ENCODE results near the gene ALK.

The ALK gene

DNA sequence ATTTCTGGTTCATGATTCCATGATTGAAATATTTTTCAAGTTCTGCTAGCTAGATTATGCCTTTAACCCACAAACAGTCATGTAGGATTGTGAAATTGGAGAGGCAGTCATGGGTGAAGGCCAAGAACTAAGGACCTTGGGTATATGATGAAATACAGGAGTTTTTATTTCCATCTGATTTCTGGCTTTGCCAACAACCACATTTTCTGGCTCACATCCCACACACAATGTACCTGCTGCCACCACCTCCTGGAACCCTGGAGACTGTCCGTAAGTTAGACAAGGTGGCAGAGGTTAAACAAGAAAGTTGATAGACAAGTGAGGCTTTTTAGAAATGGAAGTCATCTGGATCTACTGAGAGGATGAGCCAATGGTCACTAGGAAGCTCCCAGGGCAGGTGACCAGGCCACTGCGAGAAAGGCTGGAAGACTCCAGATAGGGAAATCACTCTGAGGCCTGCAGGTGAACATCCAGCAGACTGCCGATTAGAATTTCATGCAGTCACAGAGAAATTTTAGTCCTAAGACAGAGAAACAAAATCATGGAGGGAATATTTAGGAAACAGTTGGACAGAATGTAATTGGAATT lies 402.0 kb downstream of the ALK start:
- Mint-ChIP-seq H3K27ac (no peak overlapping the region), H3K4me1 (ENCODE audit: low read depth) (no peaks in the 10 kb centered on the region), H3K36me3 (ENCODE audit: low read depth) (no peaks in the 10 kb centered on the region), H3K9me3 (no peaks in the 10 kb centered on the region), H3K27me3 (ENCODE audit: low read depth) (no peaks in the 10 kb centered on the region), H3K4me3 (no peak overlapping the region)

GRCh38 chr2:29518646-29519337 lies 402.6 kb downstream of the ALK start:
- Mint-ChIP-seq H3K9me3 (no peaks in the 10 kb centered on the region), H3K4me1 (ENCODE audit: low read depth) (no peaks in the 10 kb centered on the region), H3K4me3 (no peak overlapping the region), H3K36me3 (ENCODE audit: low read depth) (no peaks in the 10 kb centered on the region), H3K27ac (no peak overlapping the region), H3K27me3 (ENCODE audit: low read depth) (no peaks in the 10 kb centered on the region)

GRCh38 chr2:29518010-29518409 lies 403.4 kb downstream of the ALK start:
- Mint-ChIP-seq H3K4me1 (ENCODE audit: low read depth) (no peaks in the 10 kb centered on the region), H3K27me3 (ENCODE audit: low read depth) (no peaks in the 10 kb centered on the region), H3K4me3 (no peak overlapping the region), H3K36me3 (ENCODE audit: low read depth) (no peaks in the 10 kb centered on the region), H3K27ac (no peak overlapping the region), H3K9me3 (no peaks in the 10 kb centered on the region)

GRCh38 chr2:29517413-29517812 lies 404.0 kb downstream of the ALK start:
- Mint-ChIP-seq H3K27ac (no peak overlapping the region), H3K9me3 (no peaks in the 10 kb centered on the region), H3K4me3 (no peak overlapping the region), H3K36me3 (ENCODE audit: low read depth) (no peaks in the 10 kb centered on the region), H3K27me3 (ENCODE audit: low read depth) (no peaks in the 10 kb centered on the region), H3K4me1 (ENCODE audit: low read depth) (no peaks in the 10 kb centered on the region)

DNA sequence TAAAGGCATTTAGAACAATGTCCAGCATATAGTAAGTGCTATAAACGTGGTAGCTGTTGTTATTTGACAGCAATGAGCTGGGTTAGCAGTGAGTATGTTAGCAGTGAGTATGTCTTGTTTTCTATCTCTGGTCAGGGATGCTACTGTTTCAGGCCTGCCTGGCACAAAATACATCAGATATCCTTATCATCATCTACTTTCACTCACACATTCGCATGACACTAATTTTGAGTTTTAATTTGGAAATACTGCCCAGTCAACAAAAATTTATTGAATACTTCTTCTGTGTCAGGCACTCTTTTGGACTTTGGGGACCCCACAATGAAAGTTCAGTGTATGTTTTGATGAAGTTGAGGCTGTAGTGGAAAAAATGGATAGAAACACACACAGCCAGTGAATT lies 404.6 kb downstream of the ALK start:
- no peak overlapping the region for H3K4me3 Mint-ChIP-seq
- no peaks in the 10 kb centered on the region for H3K4me1 Mint-ChIP-seq (ENCODE audit: low read depth)
- H3K36me3 Mint-ChIP-seq (ENCODE audit: low read depth) = no peaks in the 10 kb centered on the region
- no peaks in the 10 kb centered on the region for H3K9me3 Mint-ChIP-seq
- H3K27me3 Mint-ChIP-seq (ENCODE audit: low read depth) = no peaks in the 10 kb centered on the region
- no peak overlapping the region for H3K27ac Mint-ChIP-seq

DNA sequence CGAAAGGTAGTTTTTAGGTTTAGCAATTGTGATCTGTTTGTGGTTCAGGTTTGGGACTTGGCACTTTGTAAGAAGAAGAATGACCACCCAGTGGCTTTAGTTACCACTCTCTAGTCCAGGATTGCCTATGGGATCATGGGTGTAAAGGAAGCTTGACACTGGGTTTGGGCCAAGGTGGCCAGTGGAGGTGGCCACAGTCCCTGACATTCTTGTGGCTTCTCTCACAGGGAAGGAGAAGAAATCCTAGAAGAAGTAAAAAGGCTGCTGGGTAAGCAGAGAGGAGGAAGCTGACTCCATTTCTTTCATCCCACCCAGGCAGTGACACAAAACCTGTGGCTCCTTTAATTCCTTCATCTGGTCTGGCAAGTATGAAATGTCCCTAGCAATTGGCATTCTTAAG lies 411.5 kb downstream of the ALK start:
- Mint-ChIP-seq H3K27me3 (ENCODE audit: low read depth) (no peaks in the 10 kb centered on the region), H3K27ac (no peak overlapping the region), H3K4me1 (ENCODE audit: low read depth) (no peaks in the 10 kb centered on the region), H3K9me3 (no peaks in the 10 kb centered on the region), H3K4me3 (no peak overlapping the region), H3K36me3 (ENCODE audit: low read depth) (no peaks in the 10 kb centered on the region)

DNA sequence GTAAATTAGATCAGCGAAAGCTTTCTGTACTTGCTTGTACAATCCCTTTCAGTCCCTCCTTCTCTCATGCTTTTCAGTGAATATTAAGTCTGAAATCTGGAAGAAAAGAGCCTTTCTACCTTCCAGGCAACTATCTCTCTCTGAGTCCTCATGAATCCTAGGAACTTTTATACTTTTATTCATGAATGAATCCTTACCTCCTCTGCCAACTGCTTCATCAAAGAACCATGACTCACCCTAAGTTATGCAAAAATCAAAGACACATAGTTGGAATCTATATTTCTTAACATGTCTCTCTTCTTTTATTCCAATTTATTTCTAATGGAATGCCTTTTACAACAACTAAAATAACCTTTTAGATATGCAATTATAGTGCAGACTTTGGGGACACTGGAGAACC lies 412.0 kb downstream of the ALK start:
- Mint-ChIP-seq H3K27ac (no peak overlapping the region), H3K4me3 (no peak overlapping the region), H3K4me1 (ENCODE audit: low read depth) (no peaks in the 10 kb centered on the region), H3K36me3 (ENCODE audit: low read depth) (no peaks in the 10 kb centered on the region), H3K27me3 (ENCODE audit: low read depth) (no peaks in the 10 kb centered on the region), H3K9me3 (no peaks in the 10 kb centered on the region)

DNA sequence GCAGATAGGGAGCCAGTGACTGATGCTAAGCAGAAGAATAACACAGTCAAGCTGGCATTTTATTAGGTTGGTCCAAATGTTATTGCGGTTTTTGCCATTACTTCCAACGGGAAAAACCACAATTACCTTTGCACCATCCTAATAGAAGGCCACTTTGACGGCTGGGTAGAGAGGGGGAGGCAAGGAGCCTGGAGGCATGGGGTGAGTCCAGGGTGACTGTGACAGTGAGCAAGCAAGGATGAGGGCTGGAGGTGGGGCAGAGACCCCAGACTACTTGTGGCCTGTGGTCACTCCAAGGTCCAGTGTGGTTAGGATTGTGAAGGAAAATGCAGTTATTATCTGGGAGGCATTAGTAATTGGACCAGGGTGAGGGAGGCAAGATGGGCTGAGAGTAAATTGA lies 416.6 kb downstream of the ALK start:
- Mint-ChIP-seq H3K27me3 (ENCODE audit: low read depth) (no peaks in the 10 kb centered on the region), H3K9me3 (no peaks in the 10 kb centered on the region), H3K36me3 (ENCODE audit: low read depth) (no peaks in the 10 kb centered on the region), H3K4me1 (ENCODE audit: low read depth) (no peaks in the 10 kb centered on the region), H3K27ac (no peak overlapping the region), H3K4me3 (no peak overlapping the region)

GRCh38 chr2:29502460-29502911 lies 418.9 kb downstream of the ALK start:
- H3K4me1 Mint-ChIP-seq (ENCODE audit: low read depth) = no peaks in the 10 kb centered on the region
- H3K9me3 Mint-ChIP-seq = no peaks in the 10 kb centered on the region
- no peaks in the 10 kb centered on the region for H3K27me3 Mint-ChIP-seq (ENCODE audit: low read depth)
- no peak overlapping the region for H3K4me3 Mint-ChIP-seq
- no peaks in the 10 kb centered on the region for H3K36me3 Mint-ChIP-seq (ENCODE audit: low read depth)
- H3K27ac Mint-ChIP-seq = no peak overlapping the region

- Mint-ChIP-seq H3K27ac (no peak overlapping the region), H3K4me3 (no peak overlapping the region)
Measured at GRCh38 chr2:29497375-29497774, 424.0 kb downstream of the ALK start.

DNA sequence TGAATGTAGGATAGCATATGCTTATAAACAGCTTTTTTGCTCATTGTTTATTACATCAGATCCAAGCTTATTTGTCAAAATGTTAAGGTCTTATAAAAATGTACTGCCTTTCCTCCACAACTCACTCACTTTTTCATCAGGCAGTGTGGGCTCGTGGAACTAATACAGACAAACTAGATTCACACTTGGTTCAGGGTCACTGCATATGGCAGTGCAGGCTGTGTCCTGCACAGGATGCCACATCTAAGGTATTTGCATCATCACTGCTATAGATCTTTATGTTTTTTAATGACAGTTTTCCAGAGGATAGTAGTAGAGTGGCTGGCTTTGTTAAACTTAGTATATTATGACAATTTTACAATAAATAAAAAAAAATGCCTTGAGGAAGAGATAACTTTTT lies 425.2 kb downstream of the ALK start:
- Mint-ChIP-seq H3K36me3 (ENCODE audit: low read depth) (no peaks in the 10 kb centered on the region), H3K4me3 (no peak overlapping the region), H3K27ac (no peak overlapping the region), H3K4me1 (ENCODE audit: low read depth) (peaks cover 5% of the 10 kb centered on the region), H3K9me3 (no peaks in the 10 kb centered on the region), H3K27me3 (ENCODE audit: low read depth) (no peaks in the 10 kb centered on the region)

More at GRCh38 chr2:29497375-29497774, 424.0 kb downstream of the ALK start:
- Mint-ChIP-seq H3K27me3 (ENCODE audit: low read depth) (no peaks in the 10 kb centered on the region), H3K4me1 (ENCODE audit: low read depth) (peaks cover 5% of the 10 kb centered on the region), H3K36me3 (ENCODE audit: low read depth) (no peaks in the 10 kb centered on the region), H3K9me3 (no peaks in the 10 kb centered on the region)

GRCh38 chr2:29495536-29496060 lies 425.8 kb downstream of the ALK start:
- Mint-ChIP-seq H3K27ac (no peak overlapping the region), H3K9me3 (no peaks in the 10 kb centered on the region), H3K27me3 (ENCODE audit: low read depth) (no peaks in the 10 kb centered on the region), H3K4me1 (ENCODE audit: low read depth) (peaks cover 5% of the 10 kb centered on the region), H3K36me3 (ENCODE audit: low read depth) (no peaks in the 10 kb centered on the region), H3K4me3 (no peak overlapping the region)

DNA sequence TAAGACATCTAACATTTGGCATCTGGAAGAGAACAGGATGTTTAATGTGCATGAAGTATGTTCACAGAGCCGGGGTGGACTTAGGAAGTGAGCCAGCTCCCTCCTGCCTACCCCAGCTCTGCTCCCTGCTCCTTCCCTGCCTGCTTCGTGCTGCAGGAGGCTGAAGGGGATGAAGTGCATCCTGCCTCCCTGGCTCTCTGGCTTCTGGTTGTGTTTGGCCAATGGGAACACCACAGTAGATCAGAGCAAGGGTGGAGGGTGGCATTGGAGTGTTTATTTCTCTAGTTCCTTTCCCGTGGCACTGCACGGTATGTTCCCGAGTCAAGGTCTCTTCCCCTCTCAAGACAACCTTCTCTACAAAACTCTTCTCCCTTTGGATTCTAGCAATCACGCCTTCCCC lies 426.3 kb downstream of the ALK start:
- H3K4me3 Mint-ChIP-seq = no peak overlapping the region
- no peaks in the 10 kb centered on the region for H3K36me3 Mint-ChIP-seq (ENCODE audit: low read depth)
- peaks cover 5% of the 10 kb centered on the region for H3K4me1 Mint-ChIP-seq (ENCODE audit: low read depth)
- no peaks in the 10 kb centered on the region for H3K9me3 Mint-ChIP-seq
- H3K27me3 Mint-ChIP-seq (ENCODE audit: low read depth) = no peaks in the 10 kb centered on the region
- no peak overlapping the region for H3K27ac Mint-ChIP-seq

- Mint-ChIP-seq H3K4me3 (no peak overlapping the region), H3K36me3 (ENCODE audit: low read depth) (no peaks in the 10 kb centered on the region), H3K9me3 (no peaks in the 10 kb centered on the region), H3K27me3 (ENCODE audit: low read depth) (no peaks in the 10 kb centered on the region), H3K4me1 (ENCODE audit: low read depth) (peaks cover 5% of the 10 kb centered on the region), H3K27ac (no peak overlapping the region)
Measured at GRCh38 chr2:29492701-29493100, 428.7 kb downstream of the ALK start.

- H3K4me3 Mint-ChIP-seq = no peak overlapping the region
- peaks cover 9% of the 10 kb centered on the region for H3K27me3 Mint-ChIP-seq (ENCODE audit: low read depth)
- no peaks in the 10 kb centered on the region for H3K4me1 Mint-ChIP-seq (ENCODE audit: low read depth)
- no peaks in the 10 kb centered on the region for H3K36me3 Mint-ChIP-seq (ENCODE audit: low read depth)
- H3K9me3 Mint-ChIP-seq = no peaks in the 10 kb centered on the region
- no peak overlapping the region for H3K27ac Mint-ChIP-seq
Measured at GRCh38 chr2:29490045-29490444, 431.3 kb downstream of the ALK start.
